Measurements from ENCODE around the gene SH3RF3.

DNA sequence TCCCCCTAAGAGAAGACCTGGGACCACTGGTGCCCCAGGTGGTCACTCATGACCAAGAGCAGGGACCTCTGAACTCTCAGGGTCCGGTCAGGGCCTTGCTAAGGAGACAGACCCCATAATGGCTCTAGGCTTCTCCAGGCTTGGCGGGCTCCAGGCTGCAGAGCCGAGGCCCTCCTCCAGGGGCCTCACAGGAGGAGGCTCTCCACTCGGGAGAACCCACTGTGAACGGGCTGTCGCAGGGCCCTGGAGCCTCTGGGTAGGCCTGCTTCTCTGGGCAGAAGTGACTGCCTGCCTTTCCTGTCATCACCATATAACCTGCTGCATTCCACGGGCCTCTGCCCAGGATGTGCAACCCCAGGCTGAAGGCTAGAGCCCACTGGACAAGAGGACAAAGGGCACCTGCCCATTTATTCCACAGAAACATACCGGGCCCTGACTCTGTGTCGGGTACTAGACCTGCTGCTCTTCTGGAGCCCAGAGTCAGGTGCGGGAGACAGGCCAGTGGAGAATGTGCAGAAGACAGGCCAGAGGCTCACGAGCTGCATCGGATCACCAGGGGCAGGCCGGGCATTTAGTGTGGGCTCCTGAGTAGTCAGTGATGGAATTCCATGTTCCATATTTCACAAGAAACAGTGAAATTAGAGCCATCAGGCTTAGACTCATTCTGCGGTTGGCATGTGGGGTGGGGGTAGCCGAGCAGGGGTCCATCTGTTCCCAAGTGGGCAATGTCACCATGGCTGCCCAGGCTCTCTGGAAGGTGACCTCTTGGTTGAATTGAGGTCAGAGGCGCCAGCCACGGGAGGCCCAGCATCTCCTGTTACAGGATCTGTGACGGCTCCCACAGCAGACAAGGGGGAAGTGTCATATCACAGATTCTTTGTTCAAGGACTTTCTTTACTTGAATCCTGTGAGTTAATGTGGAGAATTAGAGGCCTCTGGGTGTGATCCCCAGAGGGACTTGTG, 220.8 kb downstream of the SH3RF3 start:
- TF ChIP-seq ZNF326 (CRISPR knock-in tag; IDR thresholded peaks at IDR 0.05; ENCODE audit: borderline replicate concordance), result no peak
- TF ChIP-seq RFX1 (IDR thresholded peaks at IDR 0.05), result no peak; the same call in 1 of the 2 replicates
- TF ChIP-seq, protein P1, sequence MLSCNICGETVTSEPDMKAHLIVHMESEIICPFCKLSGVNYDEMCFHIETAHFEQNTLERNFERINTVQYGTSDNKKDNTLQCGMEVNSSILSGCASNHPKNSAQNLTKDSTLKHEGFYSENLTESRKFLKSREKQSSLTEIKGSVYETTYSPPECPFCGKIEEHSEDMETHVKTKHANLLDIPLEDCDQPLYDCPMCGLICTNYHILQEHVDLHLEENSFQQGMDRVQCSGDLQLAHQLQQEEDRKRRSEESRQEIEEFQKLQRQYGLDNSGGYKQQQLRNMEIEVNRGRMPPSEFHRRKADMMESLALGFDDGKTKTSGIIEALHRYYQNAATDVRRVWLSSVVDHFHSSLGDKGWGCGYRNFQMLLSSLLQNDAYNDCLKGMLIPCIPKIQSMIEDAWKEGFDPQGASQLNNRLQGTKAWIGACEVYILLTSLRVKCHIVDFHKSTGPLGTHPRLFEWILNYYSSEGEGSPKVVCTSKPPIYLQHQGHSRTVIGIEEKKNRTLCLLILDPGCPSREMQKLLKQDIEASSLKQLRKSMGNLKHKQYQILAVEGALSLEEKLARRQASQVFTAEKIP (CRISPR knock-in tag; IDR thresholded peaks at IDR 0.05; ENCODE audit: borderline replicate concordance), result no peak
- no peak for TF ChIP-seq SIX1 (CRISPR knock-in tag; IDR thresholded peaks at IDR 0.05; ENCODE audit: borderline replicate concordance)
- TF ChIP-seq SP2 (CRISPR knock-in tag; IDR thresholded peaks at IDR 0.05), result no peak
- TF ChIP-seq, protein P2, sequence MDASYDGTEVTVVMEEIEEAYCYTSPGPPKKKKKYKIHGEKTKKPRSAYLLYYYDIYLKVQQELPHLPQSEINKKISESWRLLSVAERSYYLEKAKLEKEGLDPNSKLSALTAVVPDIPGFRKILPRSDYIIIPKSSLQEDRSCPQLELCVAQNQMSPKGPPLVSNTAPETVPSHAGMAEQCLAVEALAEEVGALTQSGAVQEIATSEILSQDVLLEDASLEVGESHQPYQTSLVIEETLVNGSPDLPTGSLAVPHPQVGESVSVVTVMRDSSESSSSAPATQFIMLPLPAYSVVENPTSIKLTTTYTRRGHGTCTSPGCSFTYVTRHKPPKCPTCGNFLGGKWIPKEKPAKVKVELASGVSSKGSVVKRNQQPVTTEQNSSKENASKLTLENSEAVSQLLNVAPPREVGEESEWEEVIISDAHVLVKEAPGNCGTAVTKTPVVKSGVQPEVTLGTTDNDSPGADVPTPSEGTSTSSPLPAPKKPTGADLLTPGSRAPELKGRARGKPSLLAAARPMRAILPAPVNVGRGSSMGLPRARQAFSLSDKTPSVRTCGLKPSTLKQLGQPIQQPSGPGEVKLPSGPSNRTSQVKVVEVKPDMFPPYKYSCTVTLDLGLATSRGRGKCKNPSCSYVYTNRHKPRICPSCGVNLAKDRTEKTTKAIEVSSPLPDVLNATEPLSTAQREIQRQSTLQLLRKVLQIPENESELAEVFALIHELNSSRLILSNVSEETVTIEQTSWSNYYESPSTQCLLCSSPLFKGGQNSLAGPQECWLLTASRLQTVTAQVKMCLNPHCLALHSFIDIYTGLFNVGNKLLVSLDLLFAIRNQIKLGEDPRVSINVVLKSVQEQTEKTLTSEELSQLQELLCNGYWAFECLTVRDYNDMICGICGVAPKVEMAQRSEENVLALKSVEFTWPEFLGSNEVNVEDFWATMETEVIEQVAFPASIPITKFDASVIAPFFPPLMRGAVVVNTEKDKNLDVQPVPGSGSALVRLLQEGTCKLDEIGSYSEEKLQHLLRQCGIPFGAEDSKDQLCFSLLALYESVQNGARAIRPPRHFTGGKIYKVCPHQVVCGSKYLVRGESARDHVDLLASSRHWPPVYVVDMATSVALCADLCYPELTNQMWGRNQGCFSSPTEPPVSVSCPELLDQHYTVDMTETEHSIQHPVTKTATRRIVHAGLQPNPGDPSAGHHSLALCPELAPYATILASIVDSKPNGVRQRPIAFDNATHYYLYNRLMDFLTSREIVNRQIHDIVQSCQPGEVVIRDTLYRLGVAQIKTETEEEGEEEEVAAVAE (CRISPR knock-in tag; IDR thresholded peaks at IDR 0.05; ENCODE audit: borderline replicate concordance), result no peak
- TF ChIP-seq MEIS2 (CRISPR knock-in tag; IDR thresholded peaks at IDR 0.05), result no peak
- TF ChIP-seq ZNF24 (IDR thresholded peaks at IDR 0.05), result no peak
